Prostate gland (tissue), 2 donors: ENCODE measurements around the gene IL2RA.

Experiments
- POLR2A ChIP-seq: fragments of 450-650 bp; IDR thresholded peaks from one replicate; pipeline ENCODE4 v1.6.1; 2016; ENCODE audit warnings: antibody characterized with exemption, mild to moderate bottlenecking
- POLR2AphosphoS5 ChIP-seq: sonication (generic); formaldehyde crosslinking; IDR thresholded peaks from one replicate; pipeline ENCODE4 v1.6.1; 2017; ENCODE audit warnings: antibody characterized with exemption
- TF ChIP-seq, protein P1 (sequence below), 4 experiments: fragments of 200-600 bp in 2 of 4; fragments of 450-650 bp in 2 of 4; sonication (generic) in 2 of 4; IDR thresholded peaks; 1 replicate in 3 of 4; 2 replicates in 1 of 4; pipeline ENCODE4 v1.5.1; 2016 to 2019; ENCODE audit warnings: antibody characterized with exemption in 4 of 4, mild to moderate bottlenecking in 2 of 4, moderate library complexity in 2 of 4

- TF ChIP-seq, protein P1, sequence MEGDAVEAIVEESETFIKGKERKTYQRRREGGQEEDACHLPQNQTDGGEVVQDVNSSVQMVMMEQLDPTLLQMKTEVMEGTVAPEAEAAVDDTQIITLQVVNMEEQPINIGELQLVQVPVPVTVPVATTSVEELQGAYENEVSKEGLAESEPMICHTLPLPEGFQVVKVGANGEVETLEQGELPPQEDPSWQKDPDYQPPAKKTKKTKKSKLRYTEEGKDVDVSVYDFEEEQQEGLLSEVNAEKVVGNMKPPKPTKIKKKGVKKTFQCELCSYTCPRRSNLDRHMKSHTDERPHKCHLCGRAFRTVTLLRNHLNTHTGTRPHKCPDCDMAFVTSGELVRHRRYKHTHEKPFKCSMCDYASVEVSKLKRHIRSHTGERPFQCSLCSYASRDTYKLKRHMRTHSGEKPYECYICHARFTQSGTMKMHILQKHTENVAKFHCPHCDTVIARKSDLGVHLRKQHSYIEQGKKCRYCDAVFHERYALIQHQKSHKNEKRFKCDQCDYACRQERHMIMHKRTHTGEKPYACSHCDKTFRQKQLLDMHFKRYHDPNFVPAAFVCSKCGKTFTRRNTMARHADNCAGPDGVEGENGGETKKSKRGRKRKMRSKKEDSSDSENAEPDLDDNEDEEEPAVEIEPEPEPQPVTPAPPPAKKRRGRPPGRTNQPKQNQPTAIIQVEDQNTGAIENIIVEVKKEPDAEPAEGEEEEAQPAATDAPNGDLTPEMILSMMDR (IDR thresholded peaks at IDR 0.05): no peak
- no peak for TF ChIP-seq POLR2A
- TF ChIP-seq POLR2AphosphoS5: no peak
These were observed 92.1 kb downstream of the IL2RA start for GRCh38 chr10:5970066-5970465.
